CD4-positive, alpha-beta T cell (primary cell): ENCODE measurements around the gene GCNT2. TPM values are rescaled to one million over a fixed set of nuclear protein-coding genes. Genes with fewer than 3 reads are reported as not detected.

Source experiments
- ATAC-seq: fragments of 200-7000 bp; cut with Tn5 transposase; one replicate; pipeline ENCODE4 v1.10.0; 2022; ENCODE audit warnings: mild to moderate bottlenecking; ENCODE audit not compliant: poor library complexity
- CTCF ChIA-PET: fragments of 350-600 bp; sonication (Branson Sonifier 250); formaldehyde crosslinking; loops from one replicate; lab custom pipeline; 2021; ENCODE audit warnings: antibody characterized with exemption, inconsistent platforms; lab: Charles Lee
- POLR2A ChIA-PET: fragments of 350-600 bp; sonication (Branson Sonifier 250); formaldehyde crosslinking; loops from one replicate; lab custom pipeline; 2021; ENCODE audit warnings: antibody characterized with exemption, inconsistent platforms; lab: Charles Lee
- DNase-seq, 14 experiments: peaks; one replicate each; pipeline ENCODE4 v3.0.0-alpha.2; 2013 to 2020; ENCODE audit warnings: mixed read lengths in 2 of 14
- H3K27ac ChIP-seq, 2 donors: one replicate each; pipeline versions ENCODE4 v1.5.1 to v1.7.0; 2013; ENCODE audit warnings: low read length in 2 of 2, low read depth in 1 of 2, mild to moderate bottlenecking in 1 of 2
- H3K27me3 ChIP-seq, 2 experiments: 1 replicate in 1 of 2; 2 replicates in 1 of 2; pipeline versions ENCODE4 v1.6.1 to v1.7.0; 2013; ENCODE audit warnings: low read length in 2 of 2, control low read depth in 1 of 2, mild to moderate bottlenecking in 1 of 2, moderate library complexity in 1 of 2; ENCODE audit not compliant: insufficient read depth in 2 of 2, control insufficient read depth in 1 of 2
- H3K36me3 ChIP-seq: one replicate; pipeline ENCODE4 v1.6.1; 2013; ENCODE audit warnings: low read length, control low read depth; ENCODE audit not compliant: insufficient read depth
- H3K4me1 ChIP-seq: one replicate; pipeline ENCODE4 v1.6.1; 2013; ENCODE audit warnings: low read length, control low read depth; ENCODE audit not compliant: insufficient read depth
- H3K4me3 ChIP-seq: one replicate; pipeline ENCODE4 v1.5.1; 2013; ENCODE audit warnings: mild to moderate bottlenecking, low read length, moderate library complexity
- H3K9me3 ChIP-seq, 2 experiments: 1 replicate in 1 of 2; 2 replicates in 1 of 2; pipeline versions ENCODE4 v1.6.1 to v1.7.0; 2013; ENCODE audit warnings: low read length in 2 of 2, mild to moderate bottlenecking in 2 of 2, control low read depth in 1 of 2, moderate library complexity in 1 of 2; ENCODE audit not compliant: control insufficient read depth in 1 of 2, insufficient read depth in 1 of 2
- H3K27ac Mint-ChIP-seq: one replicate; pipeline ENCODE4 v1.8.0; 2020; ENCODE audit warnings: mixed read lengths
- H3K27me3 Mint-ChIP-seq: one replicate; pipeline ENCODE4 v1.8.0; 2021; ENCODE audit warnings: mixed read lengths
- H3K36me3 Mint-ChIP-seq: one replicate; pipeline ENCODE4 v1.8.0; 2021; ENCODE audit warnings: low read depth, mixed read lengths
- H3K4me1 Mint-ChIP-seq: one replicate; pipeline ENCODE4 v1.8.0; 2021; ENCODE audit warnings: low read depth, mixed read lengths
- H3K4me3 Mint-ChIP-seq: one replicate; pipeline ENCODE4 v1.8.0; 2020; ENCODE audit warnings: mild to moderate bottlenecking, mixed read lengths
- H3K9me3 Mint-ChIP-seq: one replicate; pipeline ENCODE4 v1.8.0; 2020; ENCODE audit warnings: mixed read lengths
- intact Hi-C, 2 experiments: fragments of 100-400 bp; cut with DNase I in 1 of 2; cut with micrococcal nuclease in 1 of 2; formaldehyde crosslinking; loops; one replicate each; pipeline versions ENCODE4 v1.15.1 to v1.9.0; 2023 to 2025; cut with DNase I, micrococcal nuclease
- total RNA-seq, 174 experiments: library from RNA in 2 of 174; stranded (reverse) in 2 of 174; gene quantifications; one replicate each; pipeline ENCODE4 v1.2.3 and lab custom pipeline; 2021 to 2026
- TF ChIP-seq, protein P1 (sequence below): fragments of 200-600 bp; IDR thresholded peaks from one replicate; pipeline ENCODE4 v1.8.0; 2022; ENCODE audit warnings: antibody characterized with exemption, mild to moderate bottlenecking

GCNT2 gene
- total RNA-seq, 2 experiments from 2014 or later, result 1.5 to 1.8 TPM

DNA sequence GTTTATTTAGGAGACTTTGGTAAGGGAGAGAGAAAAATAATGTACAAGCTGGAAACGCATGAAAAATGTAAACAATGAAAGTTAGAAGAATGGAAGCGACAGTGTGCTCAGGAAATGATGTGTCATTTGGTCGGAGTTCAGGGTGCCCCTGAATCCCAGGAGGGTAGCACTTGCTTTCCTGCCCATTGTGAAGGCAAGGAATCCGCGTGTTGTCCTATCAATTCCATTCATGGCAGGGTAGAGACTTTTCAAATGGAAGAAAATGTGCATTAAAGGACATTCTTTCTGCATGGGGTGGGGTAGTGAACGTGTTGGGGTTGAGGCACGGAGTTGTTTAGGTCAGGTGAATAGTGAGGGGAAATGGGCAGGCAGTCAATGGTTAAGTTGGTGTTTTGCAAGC lies 33.7 kb downstream of the GCNT2 start:
- Histone ChIP-seq H3K9me3 (no peaks in the 10 kb centered on the region), H3K27ac (no peak overlapping the region), H3K4me3 (no peak overlapping the region), H3K4me1 (no peaks in the 10 kb centered on the region), H3K27me3 (no peaks in the 10 kb centered on the region), H3K36me3 (no peaks in the 10 kb centered on the region)
- DNase-seq (no peak), ATAC-seq (no peak)
- peaks cover 23% of the 10 kb centered on the region for H3K36me3 Mint-ChIP-seq
- H3K4me1 Mint-ChIP-seq, result no peaks in the 10 kb centered on the region
- CTCF ChIA-PET, result no interaction called here
- no peak overlapping the region for H3K27ac Mint-ChIP-seq
- H3K9me3 Mint-ChIP-seq, result no peaks in the 10 kb centered on the region
- intact Hi-C loops, result no loop called here
- POLR2A ChIA-PET, result no interaction called here
- no peaks in the 10 kb centered on the region for H3K27me3 Mint-ChIP-seq
- TF ChIP-seq, protein P1, sequence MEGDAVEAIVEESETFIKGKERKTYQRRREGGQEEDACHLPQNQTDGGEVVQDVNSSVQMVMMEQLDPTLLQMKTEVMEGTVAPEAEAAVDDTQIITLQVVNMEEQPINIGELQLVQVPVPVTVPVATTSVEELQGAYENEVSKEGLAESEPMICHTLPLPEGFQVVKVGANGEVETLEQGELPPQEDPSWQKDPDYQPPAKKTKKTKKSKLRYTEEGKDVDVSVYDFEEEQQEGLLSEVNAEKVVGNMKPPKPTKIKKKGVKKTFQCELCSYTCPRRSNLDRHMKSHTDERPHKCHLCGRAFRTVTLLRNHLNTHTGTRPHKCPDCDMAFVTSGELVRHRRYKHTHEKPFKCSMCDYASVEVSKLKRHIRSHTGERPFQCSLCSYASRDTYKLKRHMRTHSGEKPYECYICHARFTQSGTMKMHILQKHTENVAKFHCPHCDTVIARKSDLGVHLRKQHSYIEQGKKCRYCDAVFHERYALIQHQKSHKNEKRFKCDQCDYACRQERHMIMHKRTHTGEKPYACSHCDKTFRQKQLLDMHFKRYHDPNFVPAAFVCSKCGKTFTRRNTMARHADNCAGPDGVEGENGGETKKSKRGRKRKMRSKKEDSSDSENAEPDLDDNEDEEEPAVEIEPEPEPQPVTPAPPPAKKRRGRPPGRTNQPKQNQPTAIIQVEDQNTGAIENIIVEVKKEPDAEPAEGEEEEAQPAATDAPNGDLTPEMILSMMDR, result no peak
- no peak overlapping the region for H3K4me3 Mint-ChIP-seq

DNA sequence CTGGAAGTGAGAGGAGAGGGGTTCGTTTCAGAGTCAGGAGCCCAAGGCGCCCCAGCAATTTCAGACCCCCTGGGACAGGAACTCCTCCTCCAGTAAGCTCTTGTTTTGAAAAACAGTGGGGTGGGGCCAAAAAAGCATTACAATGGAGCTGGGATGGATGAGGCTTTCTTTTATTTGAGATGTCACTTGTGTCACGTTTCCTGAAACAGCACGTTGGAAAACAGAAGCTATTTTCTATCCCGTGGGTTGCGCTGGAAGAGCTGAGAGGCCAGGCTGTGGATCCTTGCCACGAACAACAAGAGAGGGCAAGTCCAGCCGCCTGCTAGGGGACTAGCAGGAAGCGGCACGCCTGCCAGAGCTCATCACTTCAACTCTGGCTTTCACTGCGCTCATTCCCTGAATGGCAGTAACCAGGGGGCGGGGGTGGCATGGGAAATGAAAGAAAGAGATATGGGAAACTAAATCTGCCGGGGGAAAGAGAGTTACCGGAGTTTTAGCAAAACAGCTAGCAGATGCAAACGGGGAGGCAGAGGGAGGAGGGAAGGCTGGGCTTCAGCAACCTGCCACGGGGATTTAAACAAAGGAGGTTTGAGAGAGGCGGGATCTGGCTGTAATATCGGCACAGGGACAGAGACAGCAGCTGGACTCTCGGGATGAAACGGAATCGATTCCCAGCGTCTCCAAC lies 34.6 kb downstream of the GCNT2 start:
- intact Hi-C loops, result no loop called here
- Mint-ChIP-seq H3K9me3 (no peaks in the 10 kb centered on the region), H3K4me3 (no peak overlapping the region), H3K4me1 (no peaks in the 10 kb centered on the region), H3K27ac (no peak overlapping the region), H3K27me3 (no peaks in the 10 kb centered on the region), H3K36me3 (peaks cover 23% of the 10 kb centered on the region)
- CTCF ChIA-PET, result no interaction called here
- POLR2A ChIA-PET, result no interaction called here
- H3K27ac ChIP-seq, result no peak overlapping the region
- ATAC-seq, result no peak
- no peak overlapping the region for H3K4me3 ChIP-seq
- no peaks in the 10 kb centered on the region for H3K36me3 ChIP-seq
- no peaks in the 10 kb centered on the region for H3K9me3 ChIP-seq
- TF ChIP-seq, protein P1, result no peak
- no peaks in the 10 kb centered on the region for H3K4me1 ChIP-seq
- H3K27me3 ChIP-seq, result no peaks in the 10 kb centered on the region
- DNase-seq, result no peak

- DNase-seq (no peak), ATAC-seq (no peak)
- Histone ChIP-seq H3K36me3 (no peaks in the 10 kb centered on the region), H3K27me3 (no peaks in the 10 kb centered on the region), H3K27ac (no peak overlapping the region), H3K4me1 (no peaks in the 10 kb centered on the region), H3K9me3 (no peaks in the 10 kb centered on the region), H3K4me3 (no peak overlapping the region)
- Mint-ChIP-seq H3K36me3 (peaks cover 25% of the 10 kb centered on the region), H3K4me1 (no peaks in the 10 kb centered on the region), H3K4me3 (no peak overlapping the region), H3K27ac (no peak overlapping the region), H3K27me3 (no peaks in the 10 kb centered on the region), H3K9me3 (no peaks in the 10 kb centered on the region)
- TF ChIP-seq, protein P1, result no peak
- intact Hi-C loops, result no loop called here
- ChIA-PET CTCF (no interaction called here), POLR2A (no interaction called here)
Observed at GRCh38 chr6:10556589-10556988, 35.4 kb downstream of the GCNT2 start.
